Suppressor macrophage (primary cell): ENCODE results near the gene RPS10.

ENCODE experiments used
- DNase-seq, 4 experiments: peaks; one replicate each; pipeline ENCODE4 v3.0.0-alpha.2; 2020 to 2022
- total RNA-seq, 17 experiments: gene quantifications; one replicate each; lab custom pipeline; 2026; ENCODE audit warnings: mixed read lengths in 6 of 17, inconsistent platforms in 3 of 17; lab: John Stamatoyannopoulos, UW

The RPS10 gene
- total RNA-seq: 0.95 to 2.7 (median 1.5) reads per million in 17 experiments

- peak; percentile 97 to 99 (median 98) for DNase-seq
These were observed at the start of gene RPS10 for GRCh38 chr6:34425498-34426410. Gene RPS10, minus strand, starts transcription at chr6:34426069. Its CDS starts 848 bp downstream, at chr6:34425221.

GRCh38 chr6:34475238-34475682 lies 49.4 kb upstream of the RPS10 start:
- no peak for DNase-seq

- no peak for DNase-seq
These were observed 48.9 kb upstream of the RPS10 start for GRCh38 chr6:34474754-34475153.

GRCh38 chr6:34473967-34474366 lies 48.1 kb upstream of the RPS10 start:
- no peak for DNase-seq

GRCh38 chr6:34472425-34472824 lies 46.6 kb upstream of the RPS10 start:
- DNase-seq: no peak

- no peak for DNase-seq
These were observed 43.6 kb upstream of the RPS10 start for GRCh38 chr6:34469499-34469898.

GRCh38 chr6:34468378-34468892 lies 42.6 kb upstream of the RPS10 start:
- peak in 2 of 4 experiments; percentile 34 to 36 for DNase-seq

- DNase-seq: no peak
These were observed 40.6 kb upstream of the RPS10 start for GRCh38 chr6:34466242-34467185.

- DNase-seq: peak in 2 of 4 experiments; percentile 26 to 41
These were observed 39.8 kb upstream of the RPS10 start, which contains the start of gene PACSIN1 for GRCh38 chr6:34465531-34466241. Gene PACSIN1, plus strand, starts transcription at chr6:34466076. Its CDS starts 60,230 bp downstream, at chr6:34526306.

GRCh38 chr6:34463849-34464248 lies 38.0 kb upstream of the RPS10 start:
- no peak for DNase-seq

- DNase-seq: no peak
These were observed 37.4 kb upstream of the RPS10 start for GRCh38 chr6:34463299-34463698.

GRCh38 chr6:34462551-34462971 lies 36.7 kb upstream of the RPS10 start:
- peak; percentile 14 to 47 (median 34) for DNase-seq

- no peak for DNase-seq
These were observed 36.1 kb upstream of the RPS10 start for GRCh38 chr6:34462010-34462409.

GRCh38 chr6:34460796-34461507 lies 35.1 kb upstream of the RPS10 start:
- no peak for DNase-seq

- peak; percentile 74 to 81 (median 77) for DNase-seq
These were observed 34.2 kb upstream of the RPS10 start for GRCh38 chr6:34459899-34460593.

GRCh38 chr6:34457742-34458735 lies 32.2 kb upstream of the RPS10 start:
- peak; percentile 32 to 65 (median 56) for DNase-seq

GRCh38 chr6:34457382-34457741 lies 31.5 kb upstream of the RPS10 start:
- DNase-seq: peak; percentile 46 to 62 (median 51)

GRCh38 chr6:34455831-34456230 lies 30.0 kb upstream of the RPS10 start:
- no peak for DNase-seq

- no peak for DNase-seq
These were observed 25.3 kb upstream of the RPS10 start for GRCh38 chr6:34451192-34451591.
